HEK293 (cell line): ENCODE measurements around the gene EVA1B.

Experiments used
- ZNF311 ChIP-seq: fragments of 450-650 bp; formaldehyde crosslinking; IDR thresholded peaks from 2 replicates; pipeline ENCODE4 v1.5.1; 2017; ENCODE audit warnings: missing biosample characterization, missing genetic modification characterization, borderline replicate concordance
- ZNF510 ChIP-seq: fragments of 450-650 bp; formaldehyde crosslinking; IDR thresholded peaks from 2 replicates; pipeline ENCODE4 v1.5.1; 2018; ENCODE audit warnings: mild to moderate bottlenecking, missing genetic modification characterization, missing biosample characterization; ENCODE audit not compliant: insufficient replicate concordance

DNA sequence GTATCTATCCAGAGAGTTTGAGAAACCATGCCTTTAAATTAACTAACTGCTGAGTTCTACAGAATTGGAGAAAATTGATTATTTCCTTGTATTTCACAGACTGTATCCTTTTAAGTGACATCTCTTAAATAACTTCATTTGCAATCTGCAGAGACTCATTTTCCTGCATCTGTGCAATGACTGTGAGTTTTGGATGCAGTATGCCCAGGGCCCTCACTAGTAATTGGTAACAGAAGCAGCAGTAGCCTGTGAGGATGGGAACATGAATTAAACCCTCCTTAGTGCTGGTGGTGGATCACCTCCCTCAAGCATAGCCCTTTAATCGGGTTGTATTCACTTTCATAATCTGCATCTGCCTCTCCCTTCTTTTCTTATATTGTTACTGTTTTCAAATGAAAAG is 38.9 kb downstream of the EVA1B start:
- TF ChIP-seq ZNF311 (tag by site-specific recombination) = no peak
- no peak for TF ChIP-seq ZNF510 (tag by site-specific recombination)
